NCI-H1436 treated with DMSO at 0.1 percent for 48 hours (cell line): ENCODE results near the gene SPIRE1.

Experiments
- DNase-seq: peaks from one replicate; lab custom pipeline; 2025; lab: John Stamatoyannopoulos, UW

The SPIRE1 gene

DNA sequence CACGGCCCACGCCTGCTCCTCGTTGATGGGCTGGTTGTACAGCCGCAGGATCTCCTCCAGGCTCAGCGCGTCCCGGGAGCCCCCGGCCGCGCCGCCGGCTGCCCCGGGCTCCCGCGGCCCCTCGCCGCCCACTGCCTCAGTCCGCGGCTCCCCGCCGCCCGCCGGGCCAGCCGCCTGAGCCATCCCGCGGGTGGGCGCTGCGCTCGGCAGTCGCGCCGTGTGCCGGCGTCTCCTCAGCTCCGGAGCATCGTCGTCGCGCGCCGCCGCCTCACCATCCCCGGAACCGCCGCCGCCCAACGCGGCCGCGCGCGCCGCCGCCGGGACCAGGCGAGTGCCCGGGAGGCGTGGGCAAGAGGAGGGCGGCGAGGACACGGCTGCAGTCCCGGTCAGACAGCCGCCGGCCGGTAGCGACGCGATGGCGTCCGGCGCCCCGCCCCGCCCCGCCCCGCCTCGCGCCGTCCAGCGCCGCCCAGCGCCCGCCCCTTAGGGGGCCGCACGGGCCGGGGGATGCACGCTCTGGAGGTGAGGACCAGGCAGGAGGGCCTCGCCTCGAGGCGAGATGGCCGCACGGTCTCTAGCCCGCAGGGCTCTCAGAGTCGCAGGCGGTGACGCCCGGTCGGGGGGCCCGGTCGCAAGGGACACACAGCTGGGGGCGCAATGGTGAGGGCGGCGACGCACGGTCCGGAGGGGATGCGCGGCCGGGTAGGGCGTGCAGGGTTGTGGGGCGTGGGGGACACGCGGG lies at the start of gene SPIRE1:
Gene SPIRE1 (minus strand): TSS at position 424 of the 742 bp plus-strand sequence. CDS start 241 bp downstream, at position 183.
- DNase-seq, result peak; percentile 9

DNA sequence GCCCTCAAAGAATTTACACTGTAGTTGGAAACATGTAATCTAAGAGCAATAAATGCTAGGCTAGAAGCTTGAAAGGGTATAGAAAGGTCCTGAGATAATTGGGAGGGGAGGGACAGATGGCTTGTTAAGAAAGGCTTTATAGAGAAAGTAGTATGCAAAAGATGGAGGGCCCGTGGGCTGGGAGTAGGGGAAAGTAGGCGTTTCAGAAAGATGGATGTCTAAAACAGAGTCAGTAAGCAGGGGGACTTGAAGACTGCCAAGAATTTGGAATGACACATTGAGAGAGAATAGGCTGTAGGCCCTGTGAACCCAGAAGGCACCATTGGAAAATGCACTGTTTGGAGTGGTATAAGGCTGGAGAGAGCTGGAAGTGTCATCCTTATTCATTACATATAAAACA lies 45.8 kb upstream of the SPIRE1 start:
- no peak for DNase-seq

DNA sequence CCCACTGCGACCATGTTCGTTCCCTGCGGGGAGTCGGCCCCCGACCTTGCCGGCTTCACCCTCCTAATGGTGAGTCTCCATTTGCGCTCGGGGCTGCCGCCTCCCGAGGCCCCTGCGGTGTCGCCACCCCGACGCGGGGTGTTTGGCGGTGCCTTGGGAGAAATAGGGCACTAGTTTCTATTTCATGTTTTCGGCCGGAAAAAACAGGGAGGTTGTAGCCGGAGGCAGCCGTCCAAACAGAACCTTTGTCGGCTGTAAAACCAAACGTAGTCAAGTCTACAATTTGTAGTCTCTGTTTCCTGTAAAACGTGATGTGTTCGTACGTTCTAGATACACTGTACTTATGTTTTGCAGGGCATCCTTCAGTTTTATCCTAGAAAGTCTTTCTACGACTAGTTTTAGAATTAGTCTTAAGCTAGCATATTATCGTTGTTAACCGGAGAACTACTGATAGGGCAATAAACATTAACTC lies 45.2 kb upstream of the SPIRE1 start:
- no peak for DNase-seq

DNA sequence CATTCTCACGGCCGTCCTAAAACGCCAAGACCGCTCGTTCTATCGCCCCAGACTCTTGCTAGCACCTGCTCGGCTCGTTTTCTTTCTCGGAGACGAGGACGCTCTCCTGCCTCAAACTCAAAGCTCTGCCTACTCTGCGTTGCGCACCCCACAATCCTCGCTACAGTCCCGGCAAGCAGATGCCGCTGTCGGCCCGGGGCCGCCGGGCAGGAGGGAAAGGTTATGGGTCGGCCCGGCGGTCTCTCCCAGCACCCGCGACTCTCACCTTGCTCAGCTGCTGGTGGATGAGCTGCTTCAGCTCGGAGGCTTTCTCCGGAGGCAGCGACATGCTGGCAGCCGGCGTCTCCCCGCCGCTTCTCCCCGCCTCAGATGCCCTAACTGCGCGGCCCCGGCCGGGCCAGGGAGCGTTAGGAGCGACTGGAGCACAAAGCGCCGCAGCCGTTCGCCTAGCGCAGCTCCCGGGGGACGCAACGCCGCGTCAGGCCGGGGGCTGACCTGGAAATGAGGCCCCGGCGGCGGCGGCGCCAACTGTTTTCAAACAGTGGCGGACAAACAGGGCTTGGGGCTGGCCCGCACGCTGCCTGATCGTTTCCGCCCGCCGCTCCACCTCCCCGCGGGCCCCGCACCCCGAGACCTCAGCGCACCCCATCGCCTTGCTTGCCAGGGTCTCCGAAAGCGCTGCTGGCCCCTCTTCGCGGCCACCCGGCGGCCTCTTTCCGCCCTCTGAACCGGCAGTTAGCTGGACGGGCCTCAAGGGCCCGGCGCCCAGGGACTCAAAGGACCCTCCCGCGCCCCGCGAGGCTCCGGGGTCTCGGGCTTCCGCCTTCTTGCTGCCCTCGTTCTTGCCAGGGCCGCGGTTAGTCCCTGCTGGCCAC lies 44.6 kb upstream of the SPIRE1 start, which contains the start of the genes CEP76 and PSMG2:
Gene CEP76 (minus strand): TSS at position 503 of the 875 bp plus-strand sequence. CDS start 175 bp downstream, at position 328.
Gene PSMG2 (plus strand): TSS at position 822 of the 875 bp plus-strand sequence. CDS start 66 bp downstream, outside the sequence.
- no peak for DNase-seq

DNA sequence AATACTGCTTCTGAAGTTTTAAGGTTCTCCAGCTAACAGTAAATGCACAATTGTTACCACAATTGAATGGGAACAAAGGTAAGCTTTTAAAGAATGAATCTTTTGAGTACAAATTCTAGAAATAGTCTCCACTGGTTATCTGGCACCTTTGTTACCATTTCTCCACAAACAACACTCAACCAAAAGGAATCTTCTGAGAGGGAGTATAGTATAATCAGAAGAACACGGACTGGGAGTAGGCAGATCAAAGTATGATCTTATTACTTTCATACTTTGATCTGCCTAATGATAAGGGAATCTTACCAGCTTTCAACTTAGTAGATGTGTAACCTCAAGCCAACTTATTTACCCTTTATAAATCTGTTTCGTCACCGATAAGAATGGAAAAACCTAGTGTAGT lies 43.3 kb upstream of the SPIRE1 start:
- no peak for DNase-seq

DNA sequence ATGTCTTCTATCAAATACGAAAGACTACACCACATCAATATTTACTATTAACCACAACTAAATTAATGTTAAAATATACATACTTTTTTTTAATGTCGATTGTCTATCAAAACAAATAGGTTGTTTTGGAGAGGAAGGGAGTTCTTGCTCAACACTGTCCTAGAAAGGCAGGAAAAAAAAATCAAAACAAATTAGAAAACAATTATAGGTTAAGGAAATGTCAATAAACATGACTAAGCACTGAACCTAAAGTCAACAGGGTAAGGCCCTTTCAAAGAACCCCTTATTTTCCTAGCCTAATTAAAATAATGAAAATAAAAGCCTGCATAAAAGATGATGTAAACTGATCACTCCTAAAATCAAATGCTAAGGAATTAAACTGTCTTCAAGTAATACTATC lies 41.8 kb upstream of the SPIRE1 start:
- no peak for DNase-seq

DNA sequence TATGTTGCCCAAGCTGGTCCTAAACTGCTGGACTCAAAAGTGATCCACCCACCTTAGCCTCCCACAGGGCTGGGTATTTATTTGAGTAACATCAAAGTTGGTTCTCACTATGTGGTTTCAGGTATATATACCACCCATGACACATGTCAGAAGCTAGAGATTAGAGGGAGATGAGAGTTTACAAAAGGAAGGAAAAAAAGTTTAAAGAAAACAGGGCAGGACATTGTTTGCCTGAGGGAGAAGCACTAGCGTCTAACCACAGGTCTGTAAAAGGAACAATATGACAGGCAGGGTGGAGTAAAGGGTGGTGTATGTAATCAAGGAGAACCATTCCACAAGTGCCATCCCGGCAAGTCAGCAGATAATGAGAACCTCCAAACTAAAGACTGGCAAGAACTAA lies 36.1 kb upstream of the SPIRE1 start:
- no peak for DNase-seq

DNA sequence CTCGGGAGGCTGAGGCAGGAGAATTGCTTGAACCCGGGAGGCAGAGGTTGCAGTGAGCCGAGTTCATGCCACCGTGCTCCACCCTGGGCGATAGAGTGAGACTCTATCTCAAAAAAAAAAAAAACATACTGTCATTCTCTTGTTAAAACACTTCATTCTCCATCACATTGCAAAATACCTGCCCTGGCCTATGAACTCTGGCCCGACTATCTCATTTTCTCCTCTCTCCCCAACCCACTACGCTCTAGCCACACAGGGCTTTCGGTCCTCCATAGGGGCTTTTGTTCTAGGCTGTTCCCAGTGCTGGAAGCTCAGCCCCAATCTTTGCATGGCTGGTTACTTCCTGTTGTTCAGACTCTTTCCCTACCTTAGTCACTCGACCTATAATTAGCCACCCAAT lies 34.3 kb upstream of the SPIRE1 start:
- DNase-seq, result no peak

DNA sequence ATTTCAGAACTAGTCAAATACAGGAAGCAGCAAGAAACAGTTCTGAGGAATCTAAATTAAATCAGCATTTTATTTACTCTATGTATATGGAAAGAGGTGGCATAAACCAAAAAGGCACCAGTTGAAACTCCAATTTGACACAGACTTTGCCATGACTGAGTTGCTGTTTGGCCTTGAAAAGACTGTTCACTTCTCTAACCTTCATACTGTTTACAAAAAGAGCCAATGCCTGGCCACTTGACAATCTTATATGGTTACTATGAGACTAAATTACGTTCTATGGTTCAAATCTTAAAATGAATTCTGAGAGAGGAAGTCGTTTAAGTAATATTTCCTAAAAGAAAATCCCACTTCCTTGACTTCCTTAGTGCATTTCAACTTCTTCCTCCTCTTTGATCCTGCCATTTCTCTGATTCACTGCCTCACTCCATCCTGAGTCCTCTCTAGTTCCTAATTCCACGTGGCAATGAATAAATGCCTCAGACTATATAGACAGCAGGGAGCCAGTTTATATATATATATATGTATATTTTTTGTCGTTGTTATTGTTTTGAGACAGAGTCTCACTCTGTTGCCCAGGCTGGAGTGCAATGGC lies 31.4 kb upstream of the SPIRE1 start:
- no peak for DNase-seq

DNA sequence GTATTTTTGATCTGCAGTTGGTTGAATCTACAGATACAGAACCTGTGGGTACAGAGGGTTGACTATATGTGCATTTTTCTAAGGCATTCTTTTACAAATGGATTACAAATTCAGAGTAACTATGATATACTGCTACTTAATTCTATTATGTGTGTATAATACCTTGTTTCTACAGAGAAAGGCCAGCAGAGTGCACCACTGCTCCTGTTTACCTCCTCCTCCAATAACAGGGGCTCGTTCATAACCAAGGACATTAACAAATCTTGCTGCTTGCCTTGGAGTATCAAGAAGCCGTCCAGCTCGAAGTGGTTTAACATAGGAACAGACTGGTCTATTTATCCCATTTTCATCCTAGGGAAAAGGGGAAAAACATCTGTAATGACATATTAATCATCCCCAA lies 28.2 kb upstream of the SPIRE1 start:
- DNase-seq, result no peak

DNA sequence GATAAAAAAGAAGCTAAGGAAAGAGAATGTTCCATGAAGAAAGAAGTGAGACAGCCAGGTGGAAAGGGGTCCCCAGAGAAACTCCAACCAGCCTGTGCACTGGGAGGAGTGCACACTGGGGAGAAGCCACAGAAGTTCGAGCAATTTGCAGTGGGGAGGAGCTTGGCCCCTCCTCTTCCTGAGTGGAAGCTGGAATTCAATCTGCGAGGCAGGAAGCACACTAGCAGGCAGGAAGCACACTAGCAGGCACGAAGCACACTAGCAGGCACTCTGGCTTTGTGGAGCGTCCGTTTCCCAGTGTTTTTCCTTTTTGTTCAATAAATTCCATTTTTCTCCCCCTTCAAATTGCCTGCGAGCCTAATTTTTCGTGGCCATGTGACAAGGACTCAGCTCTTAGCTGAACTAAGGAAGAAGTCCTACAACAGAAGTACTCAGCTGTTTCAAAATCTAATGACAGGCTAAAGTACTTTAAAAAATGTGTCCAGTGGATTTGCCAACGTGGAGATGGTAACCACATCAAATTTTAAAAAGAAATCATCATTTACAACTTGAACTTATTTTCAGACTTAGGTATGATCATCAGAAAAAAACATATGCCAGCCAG lies 21.4 kb upstream of the SPIRE1 start:
- DNase-seq, result no peak

DNA sequence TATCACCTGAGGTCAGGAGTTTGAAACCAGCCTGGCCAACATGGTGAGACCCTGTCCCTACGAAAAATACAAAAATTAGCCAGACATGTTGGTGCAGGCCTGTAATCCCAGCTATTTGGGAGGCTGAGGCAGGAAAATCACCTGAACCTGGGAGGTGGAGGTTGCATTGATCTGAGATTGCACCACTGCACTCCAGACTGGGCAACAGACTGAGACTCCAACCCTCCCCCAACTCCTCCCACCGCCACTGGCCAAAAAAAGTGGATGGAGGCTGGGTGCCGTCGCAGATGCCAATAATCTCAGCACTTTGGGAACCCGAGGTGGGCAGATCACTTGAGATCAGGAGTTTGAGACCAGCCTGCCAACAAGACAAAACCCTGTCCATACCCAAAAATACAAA lies 10.1 kb upstream of the SPIRE1 start:
- DNase-seq, result no peak

DNA sequence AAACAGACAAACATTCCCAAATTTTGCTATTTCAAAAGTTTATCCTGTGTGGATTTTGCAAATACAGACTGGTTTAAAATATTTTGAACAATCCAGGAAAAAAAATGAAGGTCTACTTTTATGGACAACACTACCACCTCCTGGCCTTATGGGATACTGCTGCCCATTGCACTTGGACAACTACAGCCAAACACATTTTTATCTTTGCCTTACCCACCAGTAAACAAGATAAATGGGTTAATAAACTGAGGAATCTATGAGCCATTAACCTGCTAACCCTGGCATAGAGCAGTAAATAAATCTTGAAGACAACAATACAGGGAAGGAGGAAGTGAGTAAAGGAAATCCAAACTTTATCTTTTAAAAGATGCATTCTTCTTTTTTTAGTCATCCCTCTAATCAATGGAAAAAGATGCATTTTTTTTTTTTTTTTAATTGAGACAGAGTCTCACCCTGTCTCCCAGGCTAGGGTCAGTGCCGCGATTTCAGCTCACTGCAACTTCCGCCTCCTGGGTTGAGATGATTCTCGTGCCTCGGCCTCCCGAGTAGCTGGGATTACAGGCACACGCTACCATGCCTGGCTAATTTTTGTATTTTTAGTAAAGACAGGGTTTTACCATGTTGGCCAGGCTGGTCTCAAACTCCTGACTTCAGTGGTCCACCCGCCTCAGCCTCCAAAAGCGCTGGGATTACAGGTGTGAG lies 2.1 kb upstream of the SPIRE1 start:
- no peak for DNase-seq

DNA sequence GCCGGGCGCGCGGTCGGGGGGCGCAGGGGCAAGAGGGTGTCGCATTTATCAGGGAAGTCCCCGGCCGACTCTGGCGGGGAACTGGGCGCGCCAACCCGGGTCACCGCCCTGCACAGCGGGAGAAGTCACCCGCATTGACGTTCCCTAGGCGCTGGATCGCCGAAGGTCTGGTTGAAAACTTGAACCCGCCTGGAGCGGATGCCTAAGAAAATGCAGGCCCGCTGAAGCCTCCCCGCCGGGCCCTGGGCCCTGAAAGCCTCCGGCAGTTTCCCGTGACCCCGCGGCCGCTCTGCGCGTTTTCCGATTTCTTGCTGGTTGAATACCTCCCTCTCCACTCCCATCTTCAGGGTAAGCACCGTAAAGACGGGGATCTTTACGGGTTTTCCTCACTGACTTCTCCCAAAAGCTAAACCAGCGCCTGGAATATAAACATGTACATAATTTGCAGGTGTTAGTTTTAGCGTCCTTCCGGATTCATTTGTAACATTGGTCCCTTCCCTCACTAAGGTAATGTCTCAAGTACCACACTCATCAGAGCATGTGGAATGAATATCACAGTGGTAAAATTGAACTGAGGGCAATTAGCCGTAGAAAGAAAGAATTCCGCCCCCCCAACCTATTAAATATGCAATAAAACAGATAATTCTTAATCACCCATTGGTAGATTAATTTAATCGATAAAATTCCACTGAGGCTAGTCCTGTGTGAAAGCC lies 675 bp upstream of the SPIRE1 start:
- no peak for DNase-seq

DNA sequence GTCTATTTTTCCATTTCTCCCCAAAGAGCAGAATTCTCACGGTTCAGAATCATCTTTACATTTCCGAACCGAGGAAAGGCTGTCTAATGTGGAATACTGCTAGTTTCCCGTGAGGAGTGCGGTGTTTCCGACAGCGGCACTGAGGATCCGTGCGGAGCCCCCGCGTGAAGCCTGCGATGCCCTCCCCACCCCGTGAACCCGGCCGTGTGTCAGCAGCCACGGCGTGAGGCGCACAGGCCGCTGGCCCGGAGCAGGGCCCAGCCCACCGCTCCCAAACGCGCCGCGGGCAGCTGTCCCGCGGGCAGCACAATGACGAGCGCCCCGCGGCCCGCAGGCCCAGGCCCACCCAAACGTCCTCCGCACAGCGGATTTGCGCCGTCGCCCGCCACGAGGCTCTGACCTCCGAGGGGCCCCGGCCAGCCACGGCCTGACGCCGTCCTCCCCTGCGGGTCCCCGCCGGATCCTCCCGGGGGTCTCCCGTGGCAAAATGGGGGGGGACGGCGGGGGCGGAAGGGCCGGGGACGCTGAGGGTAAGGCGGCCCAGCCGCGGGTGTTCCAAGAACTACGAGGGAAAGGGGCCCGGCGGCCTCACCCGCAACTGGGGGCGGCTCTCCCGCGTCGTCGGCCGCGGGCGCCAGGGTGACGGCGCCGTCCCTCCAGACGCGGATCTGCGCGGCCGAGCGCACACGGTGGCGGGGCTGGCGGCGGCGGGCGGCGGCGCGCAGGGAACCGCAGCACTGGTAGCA lies 796 bp downstream of the SPIRE1 start:
- DNase-seq, result no peak

DNA sequence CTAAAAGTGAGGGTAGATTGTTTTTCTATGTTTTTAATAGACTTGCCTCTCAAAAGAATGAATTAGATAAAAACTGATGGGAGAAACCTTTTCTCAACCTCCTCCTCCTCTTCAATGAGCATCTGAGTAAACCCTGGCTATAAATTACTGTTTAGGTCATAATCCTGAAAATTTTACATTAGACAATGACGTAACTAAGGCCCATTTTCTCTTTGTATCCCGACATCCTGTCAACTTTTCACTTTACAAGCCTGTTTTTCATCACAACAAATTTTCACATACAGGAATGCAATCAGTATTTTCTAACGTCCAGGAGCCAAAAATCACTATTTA lies 1.3 kb downstream of the SPIRE1 start:
- DNase-seq, result no peak

DNA sequence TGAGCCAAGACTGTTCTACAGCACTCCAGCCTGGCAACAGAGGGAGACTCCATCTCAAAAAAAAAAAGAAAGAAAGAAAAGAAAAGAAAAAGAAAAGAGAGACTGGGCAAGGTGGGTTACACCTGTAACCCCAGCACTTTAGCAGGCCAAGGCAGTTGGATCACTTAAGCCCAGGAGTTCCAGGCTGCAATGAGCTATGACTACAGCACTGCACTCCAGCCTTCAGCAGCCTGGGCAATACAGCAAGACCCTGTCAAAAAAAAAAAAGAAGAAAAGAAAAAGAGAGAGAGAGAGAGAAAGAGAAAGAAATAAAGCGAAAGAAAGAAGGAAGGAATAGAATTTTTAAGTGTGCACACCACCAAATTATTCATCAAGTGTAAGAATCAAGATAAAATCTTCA lies 2.9 kb downstream of the SPIRE1 start:
- DNase-seq, result no peak

DNA sequence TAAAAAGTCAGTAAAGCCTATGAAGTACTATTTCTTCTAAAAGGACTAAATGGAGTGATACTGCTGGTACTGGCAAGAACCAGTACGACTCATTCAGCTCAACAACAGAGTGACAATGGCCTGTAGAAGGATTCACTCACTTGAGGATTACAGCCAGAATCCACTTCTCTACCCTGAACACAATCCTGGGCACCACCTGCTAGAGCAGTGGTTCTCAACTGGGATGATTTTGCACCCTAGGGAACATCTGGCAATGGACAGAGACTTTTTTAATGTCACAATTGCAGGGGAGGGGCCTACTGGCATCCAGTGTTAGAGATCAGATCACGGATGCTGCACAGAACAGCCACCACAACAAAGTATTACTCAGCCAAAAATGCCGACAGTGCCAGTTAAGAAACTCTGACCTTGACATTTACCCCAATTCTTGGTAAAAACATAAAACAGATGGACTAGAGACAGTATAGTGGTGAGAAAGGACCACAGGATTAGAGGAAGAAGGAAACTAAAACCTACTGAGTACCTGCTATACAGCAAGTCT lies 5.0 kb downstream of the SPIRE1 start:
- DNase-seq, result no peak

DNA sequence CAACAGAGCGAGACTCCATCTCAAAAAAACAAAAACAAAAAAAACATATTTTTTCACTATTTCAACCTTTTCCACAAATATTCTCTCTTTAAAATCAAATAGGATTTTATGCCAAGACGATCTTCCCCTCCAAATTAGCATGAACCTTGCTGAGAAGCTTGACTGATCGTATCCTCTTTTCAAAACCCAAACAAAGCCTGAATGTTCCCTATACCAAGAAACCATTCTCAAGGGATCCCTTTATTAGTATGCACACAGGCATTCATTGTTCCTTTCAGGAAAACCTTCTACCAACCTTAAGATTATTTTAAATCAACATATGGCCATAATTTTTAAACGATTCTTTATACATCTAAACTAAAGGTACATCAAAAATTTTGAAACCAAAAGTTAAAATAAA lies 6.3 kb downstream of the SPIRE1 start:
- DNase-seq, result no peak

DNA sequence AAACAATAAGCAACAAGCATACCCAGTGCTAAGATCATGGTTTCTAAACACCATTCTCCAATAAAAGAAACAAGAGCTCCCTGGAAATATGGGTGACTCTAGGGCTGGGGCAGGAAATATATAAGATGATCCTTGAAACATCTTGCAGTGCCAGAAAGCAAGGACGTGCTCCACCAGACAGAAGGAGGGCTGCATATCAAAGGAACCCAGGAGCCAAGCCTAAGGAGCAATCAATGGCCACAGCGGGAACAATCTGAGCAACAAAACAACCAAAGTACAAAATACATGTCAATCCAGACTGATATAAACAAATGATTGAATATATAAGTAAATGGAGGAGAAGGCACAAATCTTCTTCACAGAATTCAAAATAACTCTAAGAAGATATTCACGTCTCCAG lies 10.1 kb downstream of the SPIRE1 start:
- DNase-seq, result no peak
